ENCODE measurements around the gene FASTKD3. TPM values are rescaled to one million over a fixed set of nuclear protein-coding genes. Genes with fewer than 3 reads are reported as not detected.

FASTKD3 gene
- total RNA-seq, 1 experiment from 2014 or later: 20.6 TPM

- Histone ChIP-seq H3K27ac (no peak overlapping the region), H3K9me3 (ENCODE audit: insufficient read depth, low read depth) (no peaks in the 10 kb centered on the region), H4K20me1 (ENCODE audit: insufficient read depth) (peaks cover 8% of the 10 kb centered on the region), H3K4me1 (replicated peaks; ENCODE audit: insufficient read depth) (no peaks in the 10 kb centered on the region), H3K9me2 (ENCODE audit: insufficient read depth) (no peaks in the 10 kb centered on the region), H3K4me2 (no peak overlapping the region), H2AFZ (no peak overlapping the region), H3K27me3 (ENCODE audit: insufficient read depth, low read depth) (no peaks in the 10 kb centered on the region), H3K79me2 (ENCODE audit: low read depth) (no peaks in the 10 kb centered on the region), H3K4me3 (no peak overlapping the region), H3K36me3 (ENCODE audit: low read depth) (peaks cover 43% of the 10 kb centered on the region), H3F3A (ENCODE audit: insufficient read depth, low read depth) (peaks cover 11% of the 10 kb centered on the region; the same call in 1 of the 2 replicates)
- no peak for DNase-seq
- POLR2A ChIA-PET (ENCODE audit: unreplicated experiment): no interaction called here
- intact Hi-C loops (cut with micrococcal nuclease; ENCODE audit: unreplicated experiment): no loop called here
- BruUV-seq (replicated peaks): no TSS peak
- TF ChIP-seq EZH2 (IDR thresholded peaks at IDR 0.05; ENCODE audit: low read depth): no peak
- TF ChIP-seq, protein P1, sequence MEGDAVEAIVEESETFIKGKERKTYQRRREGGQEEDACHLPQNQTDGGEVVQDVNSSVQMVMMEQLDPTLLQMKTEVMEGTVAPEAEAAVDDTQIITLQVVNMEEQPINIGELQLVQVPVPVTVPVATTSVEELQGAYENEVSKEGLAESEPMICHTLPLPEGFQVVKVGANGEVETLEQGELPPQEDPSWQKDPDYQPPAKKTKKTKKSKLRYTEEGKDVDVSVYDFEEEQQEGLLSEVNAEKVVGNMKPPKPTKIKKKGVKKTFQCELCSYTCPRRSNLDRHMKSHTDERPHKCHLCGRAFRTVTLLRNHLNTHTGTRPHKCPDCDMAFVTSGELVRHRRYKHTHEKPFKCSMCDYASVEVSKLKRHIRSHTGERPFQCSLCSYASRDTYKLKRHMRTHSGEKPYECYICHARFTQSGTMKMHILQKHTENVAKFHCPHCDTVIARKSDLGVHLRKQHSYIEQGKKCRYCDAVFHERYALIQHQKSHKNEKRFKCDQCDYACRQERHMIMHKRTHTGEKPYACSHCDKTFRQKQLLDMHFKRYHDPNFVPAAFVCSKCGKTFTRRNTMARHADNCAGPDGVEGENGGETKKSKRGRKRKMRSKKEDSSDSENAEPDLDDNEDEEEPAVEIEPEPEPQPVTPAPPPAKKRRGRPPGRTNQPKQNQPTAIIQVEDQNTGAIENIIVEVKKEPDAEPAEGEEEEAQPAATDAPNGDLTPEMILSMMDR (conservative IDR thresholded peaks at IDR 0.05): no peak
- CTCF ChIA-PET: no interaction called here
Observed at GRCh38 chr5:7882926-7883325, 14.1 kb upstream of the FASTKD3 start.

DNA sequence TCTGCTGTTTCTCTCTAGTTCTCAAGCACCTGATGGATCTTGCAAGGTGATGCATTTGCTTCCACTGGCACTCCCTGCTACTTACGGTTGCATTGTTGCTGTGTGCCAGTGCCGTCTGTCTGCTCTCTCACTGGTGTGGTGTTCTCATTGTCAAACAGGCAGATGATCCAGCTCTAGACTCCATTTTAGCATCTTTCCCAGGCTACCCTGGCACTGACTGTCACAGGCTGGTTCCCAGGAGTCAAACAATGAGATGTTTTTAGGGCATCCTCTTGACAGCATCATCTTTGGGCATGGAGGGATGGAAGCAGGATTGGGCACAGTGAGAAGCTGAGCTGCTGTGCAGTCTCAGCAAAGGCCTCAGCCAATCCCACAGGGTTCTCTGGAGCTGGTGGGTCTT lies 13.0 kb upstream of the FASTKD3 start:
- Histone ChIP-seq H3K36me3 (ENCODE audit: low read depth) (peaks cover 45% of the 10 kb centered on the region), H3K4me1 (replicated peaks; ENCODE audit: insufficient read depth) (no peaks in the 10 kb centered on the region), H3K9me3 (ENCODE audit: insufficient read depth, low read depth) (no peaks in the 10 kb centered on the region), H3K4me3 (no peak overlapping the region), H2AFZ (no peak overlapping the region), H3K4me2 (no peak overlapping the region), H3K27ac (no peak overlapping the region), H3F3A (ENCODE audit: insufficient read depth, low read depth) (peaks cover 11% of the 10 kb centered on the region; the same call in 1 of the 2 replicates), H3K79me2 (ENCODE audit: low read depth) (no peaks in the 10 kb centered on the region), H4K20me1 (ENCODE audit: insufficient read depth) (peaks cover 6% of the 10 kb centered on the region), H3K27me3 (ENCODE audit: insufficient read depth, low read depth) (no peaks in the 10 kb centered on the region), H3K9me2 (ENCODE audit: insufficient read depth) (no peaks in the 10 kb centered on the region)
- BruUV-seq (replicated peaks): no TSS peak
- ChIA-PET CTCF (no interaction called here), POLR2A (ENCODE audit: unreplicated experiment) (no interaction called here)
- TF ChIP-seq, protein P1 (conservative IDR thresholded peaks at IDR 0.05): no peak
- TF ChIP-seq EZH2 (IDR thresholded peaks at IDR 0.05; ENCODE audit: low read depth): no peak
- intact Hi-C loops (cut with micrococcal nuclease; ENCODE audit: unreplicated experiment): no loop called here
- DNase-seq: no peak

- TF ChIP-seq, protein P1 (conservative IDR thresholded peaks at IDR 0.05): no peak
- TF ChIP-seq EZH2 (IDR thresholded peaks at IDR 0.05; ENCODE audit: low read depth): no peak
- ChIA-PET POLR2A (ENCODE audit: unreplicated experiment) (no interaction called here), CTCF (no interaction called here)
- no peak overlapping the region for H3K4me3 ChIP-seq
- no peaks in the 10 kb centered on the region for H3K9me2 ChIP-seq (ENCODE audit: insufficient read depth)
- H3K27me3 ChIP-seq (ENCODE audit: insufficient read depth, low read depth): no peaks in the 10 kb centered on the region
- no peak overlapping the region for H3K27ac ChIP-seq
- no peak for DNase-seq
- H4K20me1 ChIP-seq (ENCODE audit: insufficient read depth): peaks cover 3% of the 10 kb centered on the region
- H3F3A ChIP-seq (ENCODE audit: insufficient read depth, low read depth): peaks cover 4% of the 10 kb centered on the region; the same call in 1 of the 2 replicates
- H3K79me2 ChIP-seq (ENCODE audit: low read depth): no peaks in the 10 kb centered on the region
- no peaks in the 10 kb centered on the region for H3K9me3 ChIP-seq (ENCODE audit: insufficient read depth, low read depth)
- H3K4me2 ChIP-seq: no peak overlapping the region
- BruUV-seq (replicated peaks): no TSS peak
- peaks cover 47% of the 10 kb centered on the region for H3K36me3 ChIP-seq (ENCODE audit: low read depth)
- no peak overlapping the region for H2AFZ ChIP-seq
- H3K4me1 ChIP-seq (replicated peaks; ENCODE audit: insufficient read depth): no peaks in the 10 kb centered on the region
- intact Hi-C loops (cut with micrococcal nuclease; ENCODE audit: unreplicated experiment): no loop called here
Observed at GRCh38 chr5:7881091-7881490, 12.3 kb upstream of the FASTKD3 start.

Measured in PC-9 (cell line).